Mucosa of descending colon (tissue), 3 donors: ENCODE measurements around the gene STXBP6. TPM values are rescaled to one million over a fixed set of nuclear protein-coding genes. Genes with fewer than 3 reads are reported as not detected.
"Not testable (repeated sequence)": the region's sequence is repeated elsewhere in the genome, so short reads cannot be mapped to it uniquely, and the experiment has no call there.

Experiments
- ATAC-seq: fragments of 200-7000 bp; cut with Tn5 transposase; one replicate; pipeline ENCODE4 v1.9.1; 2020; ENCODE audit warnings: mild to moderate bottlenecking, moderate library complexity
- DNase-seq, 3 donors: peaks; one replicate each; pipeline ENCODE4 v3.0.0-alpha.2; 2020
- H3K36me3 ChIP-seq: fragments of 200-600 bp; one replicate; pipeline ENCODE4 v1.8.0; 2021; ENCODE audit warnings: low read depth, mild to moderate bottlenecking
- H3K4me1 ChIP-seq: fragments of 200-600 bp; one replicate; pipeline ENCODE4 v1.8.0; 2021; ENCODE audit warnings: low read depth, mild to moderate bottlenecking
- H3K4me3 ChIP-seq: fragments of 200-600 bp; one replicate; pipeline ENCODE4 v1.8.0; 2021; ENCODE audit warnings: mild to moderate bottlenecking
- H3K9me3 ChIP-seq: fragments of 200-600 bp; one replicate; pipeline ENCODE4 v1.8.0; 2021; ENCODE audit warnings: mild to moderate bottlenecking
- intact Hi-C, 2 donors: fragments of 100-400 bp; cut with DNase I in 1 of 2; cut with micrococcal nuclease in 1 of 2; formaldehyde crosslinking; loops; one replicate each; pipeline versions ENCODE4 v1.11.0 to v1.11.1; 2022; cut with DNase I, micrococcal nuclease
- total RNA-seq, 3 donors: library from RNA; stranded (reverse); fragmentation: NEBNext Ultra II Directional in 2 of 3; extraction: Animal tissue kit (Norgen Biotek cat#: 25700) in 2 of 3; gene quantifications; one replicate each; pipeline versions ENCODE4 v1.2.1 to v1.2.4, GENCODE V29; 2021 to 2023
- TF ChIP-seq, protein P1 (sequence below): fragments of 200-600 bp; IDR thresholded peaks from one replicate; pipeline ENCODE4 v1.8.0; 2022; ENCODE audit warnings: antibody characterized with exemption, mild to moderate bottlenecking
- donor health status: DM: no; HTN: no; CAD: no; lungs with moderate emphysema.
- donor health status: DM: no; HTN: no; CAD: no.
- donor health status: DM: no; HTN: yes; CAD: no.

STXBP6 gene
- total RNA-seq, 3 donors from 2014 or later = 10.9 to 25.9 (median 19.8) TPM

DNA sequence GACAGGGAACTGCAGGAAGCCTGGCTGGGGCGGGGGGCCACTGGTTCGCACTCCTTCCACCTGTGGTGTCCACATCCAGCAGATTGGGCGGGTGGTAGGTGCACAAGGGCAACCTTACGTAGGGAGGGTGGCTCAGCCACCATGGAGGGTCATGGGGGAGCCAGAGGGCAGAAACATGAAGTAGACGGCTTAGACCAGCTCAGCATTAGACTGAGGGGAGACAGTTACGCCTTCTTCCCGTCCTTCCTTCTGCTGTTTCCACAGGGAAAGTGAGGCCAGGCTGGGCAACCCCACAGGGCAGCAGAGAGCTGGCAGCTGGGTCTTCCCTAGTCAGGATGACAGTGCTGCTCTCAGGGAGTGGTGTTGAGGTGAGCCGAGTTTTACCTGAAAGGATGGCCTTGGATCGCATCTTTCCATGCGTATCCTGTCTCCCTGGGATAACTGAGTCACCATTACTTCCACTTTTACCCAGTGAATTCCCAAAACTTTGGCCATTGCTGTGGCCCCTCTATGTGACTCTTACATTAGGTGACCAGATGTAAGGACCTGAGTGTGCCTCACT, 245.9 kb downstream of the STXBP6 start:
- no peak for DNase-seq
- ATAC-seq = no peak
- TF ChIP-seq, protein P1, sequence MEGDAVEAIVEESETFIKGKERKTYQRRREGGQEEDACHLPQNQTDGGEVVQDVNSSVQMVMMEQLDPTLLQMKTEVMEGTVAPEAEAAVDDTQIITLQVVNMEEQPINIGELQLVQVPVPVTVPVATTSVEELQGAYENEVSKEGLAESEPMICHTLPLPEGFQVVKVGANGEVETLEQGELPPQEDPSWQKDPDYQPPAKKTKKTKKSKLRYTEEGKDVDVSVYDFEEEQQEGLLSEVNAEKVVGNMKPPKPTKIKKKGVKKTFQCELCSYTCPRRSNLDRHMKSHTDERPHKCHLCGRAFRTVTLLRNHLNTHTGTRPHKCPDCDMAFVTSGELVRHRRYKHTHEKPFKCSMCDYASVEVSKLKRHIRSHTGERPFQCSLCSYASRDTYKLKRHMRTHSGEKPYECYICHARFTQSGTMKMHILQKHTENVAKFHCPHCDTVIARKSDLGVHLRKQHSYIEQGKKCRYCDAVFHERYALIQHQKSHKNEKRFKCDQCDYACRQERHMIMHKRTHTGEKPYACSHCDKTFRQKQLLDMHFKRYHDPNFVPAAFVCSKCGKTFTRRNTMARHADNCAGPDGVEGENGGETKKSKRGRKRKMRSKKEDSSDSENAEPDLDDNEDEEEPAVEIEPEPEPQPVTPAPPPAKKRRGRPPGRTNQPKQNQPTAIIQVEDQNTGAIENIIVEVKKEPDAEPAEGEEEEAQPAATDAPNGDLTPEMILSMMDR = no peak
- H3K36me3 ChIP-seq = no peaks in the 10 kb centered on the region
- no peak overlapping the region for H3K4me3 ChIP-seq
- intact Hi-C loops = loop anchor here in 1 of 2 donors (10.0 kb wide), 1 partner anchor 331 kb away; no protein-coding TSS in a partner anchor
- no peaks in the 10 kb centered on the region for H3K9me3 ChIP-seq
- H3K4me1 ChIP-seq = peaks cover 4% of the 10 kb centered on the region

DNA sequence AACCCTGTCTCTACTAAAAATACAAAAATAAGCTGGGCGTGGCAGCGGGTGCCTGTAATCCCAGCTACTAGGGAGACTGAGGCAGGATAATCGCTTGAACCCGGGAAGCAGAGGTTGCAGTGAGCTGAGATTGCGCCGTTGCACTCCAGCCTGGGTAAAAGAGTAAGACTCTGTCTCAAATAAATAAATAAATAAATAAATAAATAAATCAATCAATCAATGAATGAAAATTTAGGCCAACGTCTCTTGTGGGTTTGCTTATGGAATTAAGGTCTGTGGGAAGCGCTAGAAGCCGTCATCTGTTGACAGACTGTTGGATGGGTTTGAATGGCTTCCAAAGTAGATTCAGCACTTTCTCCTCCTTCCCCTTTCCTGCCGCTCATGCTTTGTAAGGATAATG, 246.5 kb downstream of the STXBP6 start:
- not testable (repeated sequence) for H3K9me3 ChIP-seq, H3K4me1 ChIP-seq, DNase-seq, H3K4me3 ChIP-seq, H3K36me3 ChIP-seq, ATAC-seq
- intact Hi-C loops = loop anchor here in 1 of 2 donors (10.0 kb wide), 1 partner anchor 331 kb away; no protein-coding TSS in a partner anchor

DNA sequence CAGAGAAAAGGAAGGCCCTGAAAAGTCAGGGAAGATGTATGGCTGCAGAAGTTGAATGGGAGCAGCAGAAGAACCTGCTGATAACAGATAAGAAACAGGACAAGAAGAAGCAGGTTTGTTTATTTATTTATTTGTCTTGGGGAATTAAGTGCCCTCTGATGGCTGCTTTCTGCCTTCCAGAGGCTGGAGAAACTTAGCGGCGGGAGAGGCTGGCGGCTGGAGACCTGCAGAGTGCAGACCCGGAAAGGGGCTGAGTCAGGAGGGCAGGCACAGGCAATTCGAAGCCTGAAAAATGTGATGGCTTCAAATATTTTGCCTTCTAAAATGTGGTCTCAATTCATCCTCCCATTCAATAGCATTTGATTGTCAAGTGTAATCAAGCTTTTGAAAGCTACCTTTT, 247.7 kb downstream of the STXBP6 start:
- DNase-seq = no peak
- intact Hi-C loops = loop anchor here in 1 of 2 donors (10.0 kb wide), 1 partner anchor 333 kb away; no protein-coding TSS in a partner anchor
- no peak for ATAC-seq
- Histone ChIP-seq H3K9me3 (no peaks in the 10 kb centered on the region), H3K4me1 (peaks cover 4% of the 10 kb centered on the region), H3K4me3 (no peak overlapping the region), H3K36me3 (no peaks in the 10 kb centered on the region)
- TF ChIP-seq, protein P1 = no peak

DNA sequence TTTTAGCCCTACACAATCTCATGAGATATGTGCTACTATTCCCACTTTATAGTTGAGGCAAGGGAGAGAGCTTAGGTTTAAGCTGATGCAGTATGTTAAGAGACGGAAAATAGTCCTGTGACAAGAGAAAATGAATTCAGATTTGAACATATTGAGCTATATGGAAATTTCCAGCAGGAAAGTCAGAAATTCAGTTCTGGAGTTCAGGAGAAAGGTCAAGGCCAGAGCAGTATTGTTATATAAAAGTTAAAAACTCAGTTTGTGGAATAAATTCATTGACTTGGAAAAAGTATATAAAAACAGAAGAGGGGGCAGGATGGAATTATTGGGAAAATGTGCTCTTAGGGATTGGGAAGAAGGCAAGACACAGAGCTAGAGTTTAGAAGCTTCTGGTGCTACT, 248.9 kb downstream of the STXBP6 start:
- H3K4me3 ChIP-seq = no peak overlapping the region
- ATAC-seq = no peak
- H3K9me3 ChIP-seq = no peaks in the 10 kb centered on the region
- no peaks in the 10 kb centered on the region for H3K36me3 ChIP-seq
- DNase-seq = no peak
- TF ChIP-seq, protein P1 = no peak
- H3K4me1 ChIP-seq = peaks cover 1% of the 10 kb centered on the region
- intact Hi-C loops = loop anchor here in 1 of 2 donors (10.0 kb wide), 1 partner anchor 334 kb away; no protein-coding TSS in a partner anchor

DNA sequence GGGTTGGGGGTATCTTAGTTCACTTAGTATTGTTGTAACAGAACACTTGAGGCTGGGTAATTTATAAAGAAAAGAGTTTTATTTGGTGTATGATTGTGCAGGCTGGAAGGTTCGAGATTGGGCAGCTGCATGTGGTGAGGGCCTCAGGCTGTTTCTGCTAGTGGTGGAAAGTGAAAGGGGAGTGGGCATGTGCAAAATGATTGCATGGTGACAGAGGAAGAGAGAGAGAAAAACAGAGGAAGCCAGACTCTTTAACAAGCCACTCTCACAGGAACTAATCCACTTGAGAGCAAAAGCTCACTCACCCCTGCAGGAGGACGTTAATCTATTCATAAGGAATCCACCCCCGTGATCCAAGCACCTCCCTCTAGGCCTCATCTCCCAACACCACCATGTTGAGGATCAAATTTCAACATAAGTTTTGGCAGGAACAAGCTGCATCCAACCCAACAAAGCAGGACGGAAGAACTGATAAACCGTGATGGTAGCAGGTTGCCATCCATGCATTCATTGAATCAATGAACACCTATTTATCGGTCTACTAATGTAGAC, 251.0 kb downstream of the STXBP6 start:
- no peaks in the 10 kb centered on the region for H3K36me3 ChIP-seq
- no peak for ATAC-seq
- H3K9me3 ChIP-seq = no peaks in the 10 kb centered on the region
- no peak overlapping the region for H3K4me3 ChIP-seq
- intact Hi-C loops = no loop called here
- TF ChIP-seq, protein P1 = no peak
- DNase-seq = no peak
- H3K4me1 ChIP-seq = no peaks in the 10 kb centered on the region

DNA sequence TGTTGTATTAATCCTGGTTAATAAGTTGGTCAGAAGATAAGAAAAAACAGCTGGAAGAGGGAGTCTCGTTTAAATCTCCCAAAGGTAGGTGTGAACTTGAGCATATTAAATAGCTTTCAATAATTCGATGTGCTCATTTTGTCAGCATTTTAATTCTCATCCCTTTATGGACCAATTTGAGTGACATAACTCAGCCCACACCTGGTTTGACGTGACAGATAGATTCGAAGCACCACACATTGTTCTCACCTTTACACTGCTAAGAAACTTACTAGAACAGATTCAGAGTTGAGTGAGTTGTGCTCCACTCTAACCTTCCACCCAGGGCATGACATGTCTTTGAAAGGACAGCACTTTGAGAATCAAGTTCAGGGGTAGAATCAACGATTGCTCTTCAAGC, 254.5 kb downstream of the STXBP6 start:
- ATAC-seq (no peak), DNase-seq (no peak)
- intact Hi-C loops = no loop called here
- Histone ChIP-seq H3K36me3 (no peaks in the 10 kb centered on the region), H3K4me3 (no peak overlapping the region), H3K9me3 (no peaks in the 10 kb centered on the region), H3K4me1 (no peaks in the 10 kb centered on the region)
- TF ChIP-seq, protein P1 = no peak
